Middle frontal gyrus (tissue), 1 donor: ENCODE data around the gene ACO2.
"Not testable (repeated sequence)": the region's sequence is repeated elsewhere in the genome, so short reads cannot be mapped to it uniquely, and the experiment has no call there.

Experiments
- DNase-seq: peaks from one replicate; pipeline ENCODE4 v3.0.0-alpha.2; 2015; ENCODE audit warnings: low spot score; ENCODE audit errors: extremely low spot score

The ACO2 gene

GRCh38 chr22:41468381-41469217, at the start of gene ACO2, which contains the start of gene PHF5A:
ACO2 (plus strand) TSS chr22:41469117; CDS start chr22:41469147, 30 bp downstream.
PHF5A (minus strand) TSS chr22:41468692; CDS start chr22:41468653, 39 bp downstream.
- peak; percentile 95 for DNase-seq

DNA sequence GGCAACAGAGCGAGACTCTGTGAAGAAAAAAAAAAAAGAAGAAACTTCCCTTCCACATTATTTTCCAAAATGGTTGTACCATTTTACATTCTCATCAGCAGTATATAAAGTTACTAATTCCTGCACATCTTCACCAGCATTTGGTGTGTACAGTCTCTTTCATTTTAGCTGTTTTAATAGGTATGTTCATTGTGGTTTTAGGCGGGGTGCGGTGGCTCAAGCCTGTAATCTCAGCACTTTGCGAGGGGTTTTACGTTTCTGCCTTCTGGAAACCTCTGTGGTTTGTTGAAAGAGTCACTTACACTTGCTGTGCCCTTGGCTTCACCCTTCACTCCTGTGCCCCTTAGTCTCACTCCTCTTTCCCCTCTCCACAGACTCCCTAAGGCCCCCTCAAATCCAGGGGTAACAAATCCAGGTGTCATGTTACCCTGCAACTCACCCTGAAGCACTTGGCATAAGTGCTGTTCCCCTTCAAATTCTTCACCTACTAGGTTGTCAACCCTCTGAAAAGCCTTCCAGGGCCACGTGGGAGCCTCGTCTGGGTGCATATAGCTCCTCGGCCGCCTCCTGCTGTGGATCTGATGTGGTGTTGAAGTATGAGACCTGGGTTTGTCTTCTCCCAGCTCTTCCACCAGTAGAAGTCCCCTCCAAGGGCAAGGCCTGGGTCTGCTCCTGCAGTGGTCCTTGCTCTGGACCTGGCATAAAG, 43.1 kb upstream of the ACO2 start:
- DNase-seq = no peak

GRCh38 chr22:41429232-41429950, 39.5 kb upstream of the ACO2 start:
- no peak for DNase-seq

- DNase-seq = no peak
These were observed 39.0 kb upstream of the ACO2 start for GRCh38 chr22:41429951-41430332.

GRCh38 chr22:41431656-41432055, 37.3 kb upstream of the ACO2 start:
- DNase-seq = no peak

DNA sequence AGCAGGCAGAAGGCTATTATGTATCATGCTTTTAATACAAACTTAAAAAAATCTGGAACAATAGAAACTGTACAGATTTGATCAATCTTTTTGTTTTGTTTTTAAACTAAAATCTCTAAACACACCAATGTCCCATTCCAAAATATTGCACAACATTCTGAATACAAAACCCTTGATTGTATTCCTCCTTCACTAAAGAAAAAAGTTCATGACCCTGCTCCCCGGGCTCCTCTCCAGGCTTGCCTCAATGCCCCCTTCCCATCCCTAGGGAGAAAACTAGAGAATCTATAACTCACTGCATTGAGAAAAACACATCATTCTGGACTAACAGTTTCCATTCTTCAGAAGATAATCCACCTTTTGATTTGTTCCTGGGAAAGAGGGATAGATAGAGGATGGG, 35.4 kb upstream of the ACO2 start:
- not testable (repeated sequence) for DNase-seq

GRCh38 chr22:41434361-41435003, 34.4 kb upstream of the ACO2 start:
- DNase-seq = not testable (repeated sequence)

DNA sequence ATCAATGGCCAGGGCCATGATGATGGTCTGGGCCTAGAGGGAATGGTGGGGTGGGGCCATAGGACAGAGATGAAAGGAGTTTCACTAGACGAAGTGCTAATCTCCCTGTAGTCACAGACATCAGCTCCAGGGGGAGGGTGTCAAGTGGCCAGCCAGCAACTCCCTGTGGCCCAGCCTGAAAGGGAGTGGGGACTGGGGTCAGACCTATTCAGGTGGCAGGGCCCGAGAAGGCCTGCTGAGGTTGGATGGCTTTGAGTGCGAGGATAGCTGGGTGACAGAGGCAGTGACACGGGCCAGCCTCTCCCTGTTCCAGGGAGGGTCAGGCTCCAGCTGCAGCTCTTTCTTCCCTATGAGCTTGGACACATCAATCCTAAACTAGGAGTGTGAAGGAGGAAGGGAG, 33.4 kb upstream of the ACO2 start:
- DNase-seq = no peak

GRCh38 chr22:41436322-41437113, 32.4 kb upstream of the ACO2 start:
- no peak for DNase-seq

GRCh38 chr22:41437198-41437597, 31.7 kb upstream of the ACO2 start:
- no peak for DNase-seq

GRCh38 chr22:41440511-41440910, 28.4 kb upstream of the ACO2 start:
- not testable (repeated sequence) for DNase-seq

DNA sequence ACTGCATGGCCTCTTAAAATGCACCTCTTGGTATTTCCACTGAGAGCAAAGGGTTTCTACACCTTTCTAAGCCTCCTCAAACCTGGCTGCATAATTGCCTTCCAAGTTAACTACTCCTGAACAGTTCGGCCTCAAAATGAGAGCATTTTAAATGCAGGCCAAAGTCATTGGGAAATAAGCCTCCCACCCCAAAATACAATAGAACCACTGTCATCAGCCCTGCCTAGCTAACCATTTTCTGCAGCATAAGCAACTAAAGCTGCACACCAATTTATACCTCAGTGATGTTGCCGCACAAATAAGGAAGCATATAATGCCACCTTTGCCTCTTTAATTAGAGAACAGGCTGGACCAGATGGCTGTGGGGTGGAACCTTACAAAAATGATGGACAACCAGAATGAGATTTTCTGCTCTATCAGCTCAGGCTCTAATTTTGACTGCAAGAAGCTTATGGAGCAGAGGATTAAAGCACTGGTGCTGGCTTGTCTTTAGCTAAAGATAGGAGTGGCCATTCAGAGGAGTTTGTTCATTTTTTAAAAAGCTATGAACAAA, 26.6 kb upstream of the ACO2 start:
- DNase-seq = no peak

GRCh38 chr22:41444360-41445128, 24.4 kb upstream of the ACO2 start:
- peak; percentile 89 for DNase-seq

GRCh38 chr22:41445129-41446056, 23.5 kb upstream of the ACO2 start:
- no peak for DNase-seq

GRCh38 chr22:41446057-41446501, 22.8 kb upstream of the ACO2 start:
- DNase-seq = no peak

DNA sequence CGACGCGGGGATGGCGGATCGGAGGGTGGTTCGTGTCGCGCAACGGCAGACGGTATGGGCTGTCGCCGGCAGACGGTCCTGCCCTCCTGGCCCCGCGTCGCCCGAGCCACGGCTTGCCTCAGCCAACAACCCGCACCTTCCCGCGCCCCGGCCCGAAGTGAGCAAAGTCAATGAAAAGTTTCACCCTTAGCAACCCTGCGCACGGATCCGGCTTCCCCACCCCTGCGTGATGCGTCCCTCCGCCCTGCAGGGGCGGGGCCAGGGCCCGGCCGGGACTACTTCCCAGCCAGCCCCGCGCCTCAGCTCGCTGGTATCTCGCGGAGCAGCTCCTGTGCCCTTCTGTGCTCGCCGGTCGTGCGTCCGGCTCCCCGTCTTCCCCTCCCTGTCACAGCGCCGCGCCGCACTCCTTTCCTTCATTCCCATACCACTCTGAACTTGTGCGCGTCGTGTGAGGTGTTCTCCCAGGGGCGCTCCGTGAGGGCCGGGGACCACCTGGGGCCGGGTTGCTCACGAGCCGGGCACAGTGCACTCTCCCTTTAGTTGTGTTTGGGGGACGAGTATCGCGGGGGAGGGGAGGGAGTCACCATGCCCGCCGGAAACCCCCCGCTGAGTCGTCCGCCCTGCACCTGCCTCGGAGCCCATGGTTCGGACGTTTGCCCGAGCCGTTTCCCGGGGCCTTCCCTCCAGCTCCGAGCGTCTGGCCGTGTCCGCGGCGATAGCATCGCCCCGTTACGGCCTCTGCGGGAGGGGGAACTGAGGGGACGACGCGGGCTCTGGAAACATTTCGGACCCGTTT, 22.1 kb upstream of the ACO2 start, which contains the start of gene TOB2:
TSS of gene TOB2 (minus strand) at position 163 of the 796 bp plus-strand sequence. CDS start 9,456 bp downstream, outside the sequence.
- DNase-seq = peak; percentile 95

DNA sequence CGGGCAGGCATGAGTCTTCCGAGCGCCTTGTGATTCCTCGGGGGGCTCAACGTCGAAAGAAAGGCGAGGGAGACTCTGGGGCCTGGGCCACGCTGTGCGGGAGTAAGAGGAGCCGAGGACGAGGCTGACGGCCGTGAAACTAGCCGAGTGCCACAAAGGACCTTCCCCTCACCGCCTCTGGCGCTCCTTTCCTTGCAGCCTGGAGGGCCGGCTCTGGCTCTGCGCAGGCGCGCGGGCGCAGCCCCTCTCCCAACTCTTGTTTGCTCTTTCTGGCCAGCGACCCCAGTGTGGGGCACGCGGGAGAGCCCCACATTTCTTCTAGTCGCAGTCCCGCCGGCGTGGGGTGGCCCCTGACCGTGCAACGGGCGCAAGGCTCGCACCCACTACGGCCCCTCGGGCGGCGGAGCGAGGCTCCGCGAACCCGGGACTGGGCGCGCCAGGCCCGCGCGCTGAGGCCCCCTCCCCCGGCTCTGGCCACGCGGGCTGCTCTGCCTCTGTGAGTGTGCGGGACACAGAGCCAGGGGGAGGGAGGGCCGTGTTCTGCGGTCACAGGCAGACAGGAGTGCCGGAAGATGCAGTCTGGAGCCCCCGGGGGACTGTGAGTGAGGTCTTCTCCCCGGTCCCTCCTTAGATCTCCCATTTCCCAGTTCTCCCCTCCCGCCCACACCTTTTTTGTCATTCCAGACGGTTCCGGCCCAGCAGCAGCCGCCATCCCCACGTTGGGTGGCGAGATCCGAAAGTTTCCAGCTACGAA, 21.3 kb upstream of the ACO2 start:
- no peak for DNase-seq
